GM10266 (cell line): Measurements from ENCODE around the gene TBC1D16.

Experiments used
- DNase-seq: peaks from one replicate; pipeline ENCODE4 v3.0.0; 2012; ENCODE audit errors: extremely low spot score
- CTCF ChIP-seq: IDR thresholded peaks from 2 replicates; pipeline ENCODE4 v1.5.1; 2012; ENCODE audit warnings: mild to moderate bottlenecking, low read depth; ENCODE audit not compliant: control insufficient read depth, insufficient read depth; ENCODE audit errors: missing control alignments

The TBC1D16 gene

GRCh38 chr17:79909121-79909520 is 126.6 kb downstream of the TBC1D16 start:
- DNase-seq = no peak
- no peak for TF ChIP-seq CTCF

GRCh38 chr17:79907850-79908249 is 127.8 kb downstream of the TBC1D16 start:
- DNase-seq = no peak
- TF ChIP-seq CTCF = no peak

GRCh38 chr17:79907217-79907715 is 128.4 kb downstream of the TBC1D16 start:
- no peak for TF ChIP-seq CTCF
- no peak for DNase-seq

GRCh38 chr17:79905832-79906231 is 129.8 kb downstream of the TBC1D16 start:
- TF ChIP-seq CTCF = no peak
- DNase-seq = no peak

GRCh38 chr17:79904865-79905264 is 130.8 kb downstream of the TBC1D16 start:
- no peak for TF ChIP-seq CTCF
- DNase-seq = no peak

- DNase-seq = no peak
Observed at GRCh38 chr17:79902146-79902791, 133.4 kb downstream of the TBC1D16 start.

More at GRCh38 chr17:79902146-79902791, 133.4 kb downstream of the TBC1D16 start:
- no peak for TF ChIP-seq CTCF
